Measurements from ENCODE around the gene SMIM43.
"Not testable (repeated sequence)": the region's sequence is repeated elsewhere in the genome, so short reads cannot be mapped to it uniquely, and the experiment has no call there.

The SMIM43 gene

DNA sequence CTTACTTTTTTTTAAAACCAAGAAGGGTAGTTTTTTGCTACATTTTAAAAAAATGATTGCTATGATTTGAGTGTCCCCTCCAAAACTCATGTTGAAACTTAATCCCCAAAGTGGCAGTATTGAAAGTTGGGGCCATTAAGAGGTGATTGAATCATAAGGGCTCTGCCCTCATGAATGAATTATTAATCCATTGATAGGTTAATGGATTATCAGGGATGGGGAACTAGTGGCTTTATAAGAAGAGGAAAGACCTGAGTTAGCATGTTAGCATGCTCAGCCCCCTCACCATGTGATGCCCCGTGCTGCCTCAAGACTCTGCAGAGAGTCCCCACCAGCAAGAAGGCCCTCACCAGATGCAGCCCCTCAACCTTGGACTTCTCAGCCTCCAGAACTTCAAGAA is 31.0 kb downstream of the SMIM43 start:
- DNase-seq: no peak

DNA sequence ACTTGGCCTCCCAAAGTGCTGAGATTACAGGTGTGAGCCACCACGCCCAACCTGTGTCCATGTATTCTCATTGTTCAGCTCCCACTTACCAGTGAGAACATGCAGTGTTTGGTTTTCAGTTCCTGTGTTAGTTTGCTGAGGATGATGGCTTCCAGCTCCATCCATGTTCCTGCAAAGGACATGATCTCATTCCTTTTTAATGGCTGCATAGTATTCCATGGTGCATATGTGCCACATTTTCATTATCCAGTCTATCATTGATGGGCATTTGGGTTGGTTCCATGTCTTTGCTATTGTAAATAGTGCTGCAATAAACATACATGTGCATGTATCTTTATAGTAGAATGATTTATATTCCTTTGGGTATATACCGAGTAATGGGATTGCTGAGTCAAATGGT is 35.2 kb downstream of the SMIM43 start:
- not testable (repeated sequence) for DNase-seq

DNA sequence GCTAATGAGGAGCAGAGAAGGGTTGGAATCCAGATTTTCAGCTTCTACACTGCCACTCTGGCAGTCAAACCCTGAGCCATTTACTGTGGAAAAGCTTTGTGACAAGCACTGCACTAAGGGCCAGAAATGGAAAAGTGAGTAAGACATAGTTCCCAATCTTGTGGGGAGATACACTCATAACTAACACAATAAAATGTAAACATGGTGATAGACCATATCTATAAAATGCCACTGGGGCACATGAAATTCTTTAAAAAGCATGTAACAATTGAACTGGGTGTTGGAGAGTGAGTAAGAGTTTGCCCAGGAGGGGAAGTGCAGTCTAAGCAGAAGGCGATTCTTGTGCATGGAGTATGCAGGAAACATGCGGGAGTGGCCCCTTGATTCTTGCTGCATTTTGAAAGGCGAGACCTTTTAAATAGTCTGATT is 36.2 kb downstream of the SMIM43 start:
- DNase-seq: no peak

DNA sequence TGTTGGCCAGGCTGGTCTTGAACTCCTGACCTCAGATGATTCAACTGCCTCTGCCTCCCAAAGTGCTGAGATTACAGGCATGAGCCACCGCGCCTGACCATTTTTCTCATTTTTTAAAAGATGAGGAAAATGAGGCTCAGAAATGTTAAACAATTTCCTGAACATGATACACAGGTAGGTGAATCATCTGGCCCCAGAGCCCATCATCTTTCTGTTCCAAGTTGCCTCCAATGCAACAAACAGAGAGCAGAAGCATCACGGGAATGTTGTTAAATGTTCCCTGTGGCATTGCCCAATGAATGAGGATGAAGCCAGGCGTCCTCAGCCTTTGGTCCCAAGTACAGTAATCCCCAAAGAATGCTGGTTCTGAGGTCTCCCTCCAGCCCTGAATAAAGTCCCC is 36.9 kb downstream of the SMIM43 start:
- DNase-seq: no peak

DNA sequence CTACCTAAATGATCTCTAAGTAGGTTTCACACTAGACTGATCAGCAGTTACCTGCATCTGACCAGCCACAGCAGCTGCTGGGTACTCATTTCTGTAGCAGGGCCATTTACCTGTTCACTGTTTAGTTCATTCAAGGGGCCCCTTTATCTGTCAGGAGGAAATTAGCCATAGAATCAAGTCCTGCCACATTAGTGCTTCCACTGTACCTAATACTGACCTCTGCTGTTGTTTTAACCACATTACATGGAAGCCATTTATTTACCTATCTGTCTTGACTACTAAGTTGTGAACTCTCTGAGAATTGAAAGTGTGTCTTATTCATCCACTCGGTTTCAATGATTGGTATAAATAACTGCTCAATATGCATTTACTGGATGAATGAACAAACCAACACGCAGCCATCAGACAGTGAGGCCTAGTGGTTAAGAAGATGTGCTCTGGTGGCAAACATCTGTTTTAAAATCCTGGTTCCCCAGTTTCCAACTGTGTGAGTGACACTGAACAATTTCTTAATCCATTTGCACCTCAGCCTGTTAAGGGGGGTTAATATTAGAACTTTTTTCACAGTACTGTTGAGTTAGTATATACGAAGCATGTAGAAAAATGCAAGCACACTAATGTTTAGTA is 38.2 kb downstream of the SMIM43 start:
- peak; percentile 44 for DNase-seq

DNA sequence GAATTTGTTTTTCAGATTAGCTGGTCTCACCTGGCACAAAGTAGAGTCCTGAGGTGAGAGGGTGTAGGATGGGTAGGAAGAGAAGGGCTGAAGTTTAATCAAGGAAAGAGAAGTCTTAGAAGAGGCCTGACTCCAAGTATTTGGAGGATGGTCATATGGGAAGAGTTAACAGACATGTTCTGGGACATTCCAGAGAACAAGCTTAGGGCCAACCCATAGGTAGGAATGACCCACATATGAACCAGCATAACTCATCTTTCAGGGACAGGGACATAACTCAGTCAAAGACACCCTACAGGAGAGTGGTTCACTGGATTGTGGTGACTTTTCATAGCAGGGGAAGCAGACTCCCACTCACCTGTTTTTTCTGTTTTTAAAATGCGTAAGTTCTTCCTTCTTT is 40.3 kb downstream of the SMIM43 start:
- no peak for DNase-seq

DNA sequence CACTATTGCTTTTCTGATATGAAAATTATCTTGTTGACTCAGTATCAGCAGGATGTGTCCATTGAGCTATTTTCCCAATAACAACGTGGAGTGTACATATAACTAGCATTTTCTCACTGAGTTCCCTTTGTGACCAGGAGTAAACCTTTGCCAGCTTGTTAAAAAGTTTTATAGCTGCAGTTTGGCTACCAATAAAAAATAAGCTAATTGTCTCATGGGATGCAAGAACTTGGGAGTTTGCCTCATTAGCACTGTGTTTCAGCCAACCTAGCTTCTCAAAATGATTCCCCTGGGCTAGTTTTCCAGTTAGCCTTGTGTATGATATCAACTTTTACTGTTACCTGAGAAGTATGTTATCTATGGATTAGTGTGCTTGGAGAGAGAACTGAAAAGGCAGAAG is 43.3 kb downstream of the SMIM43 start:
- DNase-seq: no peak

DNA sequence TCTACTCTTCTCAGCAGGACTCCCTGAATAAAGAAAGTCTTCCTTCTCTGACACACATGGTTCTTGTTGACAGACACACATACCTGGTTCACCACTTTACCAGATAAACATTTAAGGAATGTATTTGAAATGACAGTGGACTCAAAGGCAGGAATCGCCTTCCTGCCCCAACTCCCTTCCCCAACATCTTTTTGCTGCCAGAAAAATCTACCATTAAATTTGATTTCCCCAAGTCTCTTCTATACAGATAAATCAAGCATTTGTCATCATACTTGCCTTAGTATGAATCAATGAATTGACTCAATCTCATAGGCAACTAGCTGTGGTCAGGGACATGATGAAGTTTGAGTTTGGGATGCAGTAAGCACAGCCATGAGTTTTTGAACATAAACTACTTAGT is 44.9 kb downstream of the SMIM43 start:
- DNase-seq: no peak

DNA sequence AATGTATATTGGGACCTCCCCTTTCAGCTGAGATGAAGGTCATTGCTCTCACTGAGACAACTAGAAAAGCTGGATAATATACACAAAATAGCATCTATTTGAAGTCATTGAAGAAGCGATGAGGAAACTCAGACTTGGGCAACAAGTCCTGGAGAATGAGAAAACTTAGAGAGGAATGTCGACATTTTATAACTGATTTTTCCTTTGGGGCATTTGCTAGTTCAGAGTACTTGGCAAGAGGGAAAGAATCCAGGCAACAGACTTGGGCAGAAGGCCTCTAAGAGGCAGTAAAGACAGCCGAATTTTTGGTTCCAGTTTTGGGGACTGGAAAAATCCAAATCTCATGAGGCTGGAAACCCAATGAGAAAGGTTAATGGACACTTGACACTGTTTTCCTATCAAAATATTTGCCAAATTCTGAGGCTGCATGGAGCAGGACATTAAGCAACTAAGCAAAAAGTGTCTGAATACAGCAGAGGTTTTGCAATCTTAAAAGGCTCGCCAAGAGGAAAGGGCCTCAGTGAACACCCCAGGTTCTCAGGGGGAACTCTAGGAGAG is 47.2 kb downstream of the SMIM43 start:
- DNase-seq: no peak

DNA sequence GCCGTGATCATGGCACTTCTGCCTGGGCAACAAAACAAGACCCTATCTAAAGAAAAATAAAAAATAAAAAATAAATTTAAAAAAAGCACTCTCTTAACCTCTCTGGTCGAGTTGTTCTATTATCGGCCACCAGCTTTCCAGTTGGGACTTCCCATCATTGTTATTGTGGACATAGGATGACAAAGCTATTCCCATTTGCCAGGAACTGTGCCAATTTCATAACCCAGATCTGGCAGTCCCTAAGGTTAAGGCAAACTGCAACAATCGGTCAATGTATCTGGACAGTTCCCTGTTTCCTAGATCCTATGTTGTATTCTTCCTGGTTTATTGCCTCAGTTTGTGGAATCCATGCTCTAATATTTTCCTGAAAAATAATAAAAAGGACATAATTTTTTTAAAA is 50.4 kb downstream of the SMIM43 start:
- DNase-seq: no peak

DNA sequence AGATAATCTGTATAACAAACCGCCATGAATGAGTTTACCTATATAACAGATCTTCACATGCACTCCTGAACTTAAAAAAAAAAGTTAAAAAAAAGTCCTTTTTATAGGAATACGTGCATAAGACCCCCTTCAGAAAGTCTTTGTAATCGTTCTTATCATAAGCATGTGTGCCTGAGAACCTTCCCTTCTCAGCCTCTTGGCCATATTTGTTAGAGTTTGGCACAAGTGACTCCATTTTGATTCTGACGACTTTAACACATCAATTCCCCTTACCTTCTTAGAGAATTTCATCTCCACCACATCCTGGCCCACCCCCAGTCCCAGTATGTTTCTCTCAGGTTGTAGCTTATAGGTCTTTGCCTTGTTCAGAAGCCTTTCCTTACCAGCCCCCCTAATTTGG is 52.2 kb downstream of the SMIM43 start:
- no peak for DNase-seq

DNA sequence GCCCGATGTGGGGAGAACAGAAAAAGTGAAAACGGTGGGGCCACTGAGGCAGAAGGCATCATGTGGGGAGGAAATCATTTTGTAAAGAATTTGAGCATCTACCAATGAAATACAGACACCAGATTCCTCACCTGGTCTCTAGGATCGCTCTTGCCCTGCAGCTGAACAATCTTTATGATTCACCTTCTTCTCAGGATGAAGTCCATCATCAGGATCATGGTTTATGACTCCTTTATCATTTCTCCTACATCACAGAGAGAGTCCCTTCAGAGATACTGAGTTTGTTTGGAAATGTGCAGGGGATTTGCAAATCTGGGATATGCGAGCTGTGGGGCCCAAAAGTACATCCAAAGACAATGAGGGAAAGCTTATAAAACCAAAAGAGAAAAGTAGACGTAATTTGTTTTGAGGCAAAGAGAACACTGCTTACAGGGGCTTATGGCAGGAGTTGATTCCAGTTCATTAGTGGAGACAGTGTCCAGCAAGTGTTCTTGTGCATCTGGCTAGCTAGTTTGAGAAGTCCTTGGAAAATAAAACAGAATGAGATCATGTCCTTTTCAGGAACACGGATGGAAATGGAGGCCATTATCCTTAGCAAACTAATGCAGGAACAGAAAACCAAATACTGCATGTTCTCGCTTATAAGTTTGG is 52.8 kb downstream of the SMIM43 start:
- DNase-seq: no peak

DNA sequence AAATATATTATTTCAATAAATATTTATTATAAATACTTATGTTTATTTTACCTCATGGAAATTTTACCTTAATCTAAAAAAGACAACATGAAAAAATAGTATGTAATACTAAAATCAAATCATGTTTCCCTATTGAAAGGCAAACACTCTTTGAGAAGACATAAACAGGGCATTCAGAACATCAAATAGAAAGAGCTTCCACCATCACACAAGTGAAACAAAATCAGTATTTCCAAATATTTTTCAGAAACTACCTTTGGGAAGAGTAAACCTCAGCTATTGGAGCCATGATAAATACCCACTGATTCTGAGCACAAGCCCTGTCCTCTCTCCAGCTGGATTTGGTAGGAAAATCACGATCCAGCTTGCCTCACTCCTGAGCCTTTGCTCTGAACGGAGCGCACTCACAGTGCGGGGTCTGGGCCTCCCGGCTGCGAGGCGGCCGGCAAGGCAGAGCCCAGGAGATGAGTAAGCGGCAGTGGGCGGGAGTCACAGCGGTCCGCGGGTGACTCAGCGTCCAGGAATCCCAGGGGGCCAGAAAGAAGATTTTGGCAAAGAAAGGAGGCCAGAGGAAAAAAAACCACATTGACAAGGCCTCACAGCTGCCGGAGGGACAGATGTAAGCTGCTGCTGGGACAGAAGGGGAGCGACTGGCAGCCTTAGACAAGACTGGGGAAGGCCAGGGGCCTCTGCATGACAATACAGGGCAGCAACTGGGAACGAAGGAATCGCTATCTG is 53.5 kb downstream of the SMIM43 start:
- no peak for DNase-seq

DNA sequence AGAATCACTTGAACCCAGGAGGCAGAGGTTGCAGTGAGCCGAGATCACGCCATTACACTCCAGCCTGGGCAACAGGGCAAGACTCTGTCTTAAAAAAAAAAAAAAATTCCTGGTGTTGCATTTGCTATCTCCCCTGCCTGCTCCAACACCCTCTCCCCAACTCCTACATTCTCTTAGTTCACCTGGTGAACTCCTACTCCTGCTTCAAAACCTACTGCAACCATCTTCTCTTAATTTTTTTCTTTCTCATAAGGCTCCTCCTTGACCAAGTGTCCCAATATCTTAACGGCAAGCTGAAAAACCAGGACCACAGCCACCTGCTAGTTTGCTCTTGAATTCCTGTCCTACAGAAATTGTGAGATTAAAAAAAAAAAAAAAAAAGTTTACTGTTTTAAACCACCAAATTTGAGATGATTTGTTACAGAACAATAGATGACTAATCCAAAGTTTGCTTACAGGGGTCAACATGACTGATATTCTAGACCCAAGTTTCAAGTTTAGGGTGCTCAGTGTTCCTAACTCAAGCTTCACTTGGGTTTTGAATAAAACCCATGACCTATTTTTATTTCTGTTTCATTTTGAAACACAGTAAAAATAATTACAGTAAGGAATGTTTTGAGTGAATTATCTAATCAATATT is 55.1 kb downstream of the SMIM43 start:
- DNase-seq: no peak

Data from NCI-H1092 treated with DMSO at 0.1 percent for 48 hours (cell line).